T-helper 9 cell (primary cell): ENCODE data around the gene CEP295NL.
"Not testable (repeated sequence)": the region's sequence is repeated elsewhere in the genome, so short reads cannot be mapped to it uniquely, and the experiment has no call there.

Experiments
- DNase-seq: peaks from one replicate; pipeline ENCODE4 v3.0.0-alpha.2; 2020
- total RNA-seq, 2 donors: gene quantifications; one replicate each; lab custom pipeline; 2026; lab: John Stamatoyannopoulos, UW

Gene CEP295NL
- 0 to 0.48 reads per million in 2 donors for total RNA-seq

- no peak for DNase-seq
Observed at GRCh38 chr17:78903101-78903779, at the start of gene CEP295NL. CEP295NL (minus strand) TSS chr17:78903201; CDS start chr17:78901828, 1,373 bp downstream.

GRCh38 chr17:78952706-78953105, 49.7 kb upstream of the CEP295NL start:
- DNase-seq, result no peak

- no peak for DNase-seq
Observed at GRCh38 chr17:78951967-78952551, 49.1 kb upstream of the CEP295NL start.

GRCh38 chr17:78950870-78951269, 47.9 kb upstream of the CEP295NL start:
- DNase-seq, result no peak

GRCh38 chr17:78947235-78948149, 44.5 kb upstream of the CEP295NL start:
- no peak for DNase-seq

- no peak for DNase-seq
Observed at GRCh38 chr17:78946631-78947030, 43.6 kb upstream of the CEP295NL start.

- DNase-seq, result no peak
Observed at GRCh38 chr17:78946131-78946530, 43.1 kb upstream of the CEP295NL start.

GRCh38 chr17:78945455-78945854, 42.5 kb upstream of the CEP295NL start:
- not testable (repeated sequence) for DNase-seq

- DNase-seq, result no peak
Observed at GRCh38 chr17:78944956-78945355, 42.0 kb upstream of the CEP295NL start.

GRCh38 chr17:78944026-78944425, 41.0 kb upstream of the CEP295NL start:
- no peak for DNase-seq

GRCh38 chr17:78940708-78941107, 37.7 kb upstream of the CEP295NL start:
- DNase-seq, result no peak

GRCh38 chr17:78940258-78940657, 37.3 kb upstream of the CEP295NL start:
- no peak for DNase-seq

GRCh38 chr17:78939615-78940014, 36.6 kb upstream of the CEP295NL start:
- no peak for DNase-seq

- no peak for DNase-seq
Observed at GRCh38 chr17:78937561-78937960, 34.6 kb upstream of the CEP295NL start.

- no peak for DNase-seq
Observed at GRCh38 chr17:78935419-78936323, 32.7 kb upstream of the CEP295NL start.

- DNase-seq, result no peak
Observed at GRCh38 chr17:78934681-78935418, 31.8 kb upstream of the CEP295NL start.

GRCh38 chr17:78933959-78934568, 31.1 kb upstream of the CEP295NL start:
- DNase-seq, result no peak

GRCh38 chr17:78933025-78933958, 30.3 kb upstream of the CEP295NL start:
- peak; percentile 25 for DNase-seq

- DNase-seq, result no peak
Observed at GRCh38 chr17:78929908-78930775, 27.1 kb upstream of the CEP295NL start.
